GM18909 (cell line): ENCODE results near the gene ADK.
"Not testable (repeated sequence)": the region's sequence is repeated elsewhere in the genome, so short reads cannot be mapped to it uniquely, and the experiment has no call there.

Experiments
- ATAC-seq: cut with Tn5 transposase; IDR thresholded peaks from one replicate; pipeline ENCODE4 v1.9.1; 2021; ENCODE audit warnings: mild to moderate bottlenecking; ENCODE audit not compliant: unreplicated experiment, poor library complexity

The ADK gene

GRCh38 chr10:74150990-74151878 is at the start of gene ADK:
ADK (plus strand) TSS chr10:74151221; CDS start chr10:74151279, 58 bp downstream.
- peak; percentile 87 for ATAC-seq

- ATAC-seq, result no peak
Observed at GRCh38 chr10:74103560-74104258, 47.3 kb upstream of the ADK start.

GRCh38 chr10:74104480-74104879 is 46.5 kb upstream of the ADK start:
- no peak for ATAC-seq

GRCh38 chr10:74104996-74105395 is 46.0 kb upstream of the ADK start:
- ATAC-seq, result no peak

- ATAC-seq, result no peak
Observed at GRCh38 chr10:74107391-74107790, 43.6 kb upstream of the ADK start.

GRCh38 chr10:74109452-74109851 is 41.6 kb upstream of the ADK start:
- ATAC-seq, result no peak

GRCh38 chr10:74110120-74110519 is 40.9 kb upstream of the ADK start:
- ATAC-seq, result no peak

- no peak for ATAC-seq
Observed at GRCh38 chr10:74111799-74112198, 39.2 kb upstream of the ADK start.

- no peak for ATAC-seq
Observed at GRCh38 chr10:74113546-74113945, 37.5 kb upstream of the ADK start.

GRCh38 chr10:74114041-74114448 is 37.0 kb upstream of the ADK start:
- ATAC-seq, result no peak

- no peak for ATAC-seq
Observed at GRCh38 chr10:74117738-74118137, 33.3 kb upstream of the ADK start.

GRCh38 chr10:74118804-74119203 is 32.2 kb upstream of the ADK start:
- ATAC-seq, result no peak

GRCh38 chr10:74120911-74121310 is 30.1 kb upstream of the ADK start:
- no peak for ATAC-seq

- ATAC-seq, result no peak
Observed at GRCh38 chr10:74121368-74121767, 29.7 kb upstream of the ADK start.

- no peak for ATAC-seq
Observed at GRCh38 chr10:74122060-74122459, 29.0 kb upstream of the ADK start.

- ATAC-seq, result no peak
Observed at GRCh38 chr10:74123081-74123480, 27.9 kb upstream of the ADK start.

GRCh38 chr10:74133923-74134820 is 16.8 kb upstream of the ADK start:
- ATAC-seq, result no peak

GRCh38 chr10:74135452-74135851 is 15.6 kb upstream of the ADK start:
- no peak for ATAC-seq

- ATAC-seq, result no peak
Observed at GRCh38 chr10:74137992-74138391, 13.0 kb upstream of the ADK start.

- ATAC-seq, result not testable (repeated sequence)
Observed at GRCh38 chr10:74138596-74138995, 12.4 kb upstream of the ADK start.

- ATAC-seq, result no peak
Observed at GRCh38 chr10:74139981-74140380, 11.0 kb upstream of the ADK start.
